GM10266 (cell line): ENCODE data around the gene BCOR.

Experiments used
- DNase-seq: peaks from one replicate; pipeline ENCODE4 v3.0.0; 2012; ENCODE audit errors: extremely low spot score
- TF ChIP-seq, protein P1 (sequence below): IDR thresholded peaks from 2 replicates; pipeline ENCODE4 v1.5.1; 2012; ENCODE audit warnings: mild to moderate bottlenecking, low read depth; ENCODE audit not compliant: control insufficient read depth, insufficient read depth; ENCODE audit errors: missing control alignments

The BCOR gene

GRCh38 chrX:40049084-40049641 is 48.6 kb downstream of the BCOR start:
- no peak for DNase-seq
- TF ChIP-seq, protein P1, sequence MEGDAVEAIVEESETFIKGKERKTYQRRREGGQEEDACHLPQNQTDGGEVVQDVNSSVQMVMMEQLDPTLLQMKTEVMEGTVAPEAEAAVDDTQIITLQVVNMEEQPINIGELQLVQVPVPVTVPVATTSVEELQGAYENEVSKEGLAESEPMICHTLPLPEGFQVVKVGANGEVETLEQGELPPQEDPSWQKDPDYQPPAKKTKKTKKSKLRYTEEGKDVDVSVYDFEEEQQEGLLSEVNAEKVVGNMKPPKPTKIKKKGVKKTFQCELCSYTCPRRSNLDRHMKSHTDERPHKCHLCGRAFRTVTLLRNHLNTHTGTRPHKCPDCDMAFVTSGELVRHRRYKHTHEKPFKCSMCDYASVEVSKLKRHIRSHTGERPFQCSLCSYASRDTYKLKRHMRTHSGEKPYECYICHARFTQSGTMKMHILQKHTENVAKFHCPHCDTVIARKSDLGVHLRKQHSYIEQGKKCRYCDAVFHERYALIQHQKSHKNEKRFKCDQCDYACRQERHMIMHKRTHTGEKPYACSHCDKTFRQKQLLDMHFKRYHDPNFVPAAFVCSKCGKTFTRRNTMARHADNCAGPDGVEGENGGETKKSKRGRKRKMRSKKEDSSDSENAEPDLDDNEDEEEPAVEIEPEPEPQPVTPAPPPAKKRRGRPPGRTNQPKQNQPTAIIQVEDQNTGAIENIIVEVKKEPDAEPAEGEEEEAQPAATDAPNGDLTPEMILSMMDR, result no peak

- TF ChIP-seq, protein P1, result no peak
- no peak for DNase-seq
These were observed 50.3 kb downstream of the BCOR start for GRCh38 chrX:40047485-40047884.

GRCh38 chrX:40043895-40044294 is 53.9 kb downstream of the BCOR start:
- TF ChIP-seq, protein P1, result no peak
- no peak for DNase-seq

DNA sequence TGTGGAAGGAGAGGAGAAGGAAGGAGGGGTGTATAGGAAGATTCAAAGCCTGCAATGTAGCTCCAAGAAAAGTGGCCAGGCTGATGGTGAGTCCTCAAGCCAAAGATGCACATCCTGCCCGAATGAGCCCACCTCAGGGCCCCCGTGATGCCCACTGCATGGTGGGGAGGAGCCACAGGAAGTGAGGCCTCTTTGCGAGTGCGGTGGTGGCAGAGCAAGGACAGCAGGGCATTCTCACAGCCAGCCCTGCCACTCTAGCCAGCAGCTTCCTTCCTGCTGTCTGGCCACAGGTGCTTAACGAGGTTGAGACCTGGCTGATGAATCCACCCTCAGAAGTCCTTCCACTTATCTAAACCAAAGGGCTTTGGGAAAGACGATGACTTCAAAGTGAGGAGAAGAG is 55.8 kb downstream of the BCOR start:
- TF ChIP-seq, protein P1, result no peak
- DNase-seq, result no peak

- TF ChIP-seq, protein P1, result no peak
- no peak for DNase-seq
These were observed 56.9 kb downstream of the BCOR start for GRCh38 chrX:40040686-40041461.

DNA sequence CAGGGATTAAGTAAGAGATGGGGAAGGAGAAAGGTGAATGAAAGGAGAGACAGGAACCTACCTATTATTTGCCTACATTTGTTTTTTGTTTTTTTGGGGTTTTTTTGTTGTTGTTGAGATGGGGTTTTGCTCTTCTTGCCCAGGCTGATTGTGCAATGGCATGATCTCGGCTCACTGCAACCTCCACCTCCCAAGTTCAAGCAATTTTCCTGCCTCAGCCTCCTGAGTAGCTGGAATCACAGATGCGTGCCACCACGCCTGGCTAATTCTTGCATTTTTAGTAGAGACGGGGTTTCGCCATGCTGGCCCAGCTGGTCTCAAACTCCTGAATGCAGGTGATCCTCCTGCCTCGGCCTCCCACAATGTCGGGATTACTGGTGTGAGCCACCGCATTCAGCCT is 57.9 kb downstream of the BCOR start:
- no peak for DNase-seq
- TF ChIP-seq, protein P1, result no peak

DNA sequence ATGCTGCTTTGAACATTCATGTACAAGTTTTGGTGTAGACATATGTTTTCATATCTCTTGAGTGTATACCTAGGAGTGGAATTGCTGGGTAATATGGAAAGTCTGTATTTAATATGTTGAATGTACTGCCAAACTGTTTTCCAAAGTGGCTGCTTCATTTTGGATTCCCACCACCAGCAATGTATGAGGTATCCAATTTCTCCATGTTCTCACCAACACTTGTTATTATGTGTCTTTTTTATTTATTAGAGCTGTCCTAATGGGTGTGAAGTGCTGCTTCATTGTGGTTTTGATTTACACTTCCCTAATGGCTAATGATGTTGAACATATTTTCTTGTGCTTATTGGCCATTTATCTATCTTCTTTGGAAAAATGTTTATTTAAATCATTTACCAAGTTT is 60.4 kb downstream of the BCOR start:
- TF ChIP-seq, protein P1, result no peak
- no peak for DNase-seq
